ENCODE measurements around the gene CAPZB.
"Not testable (repeated sequence)": the region's sequence is repeated elsewhere in the genome, so short reads cannot be mapped to it uniquely, and the experiment has no call there.

The CAPZB gene

DNA sequence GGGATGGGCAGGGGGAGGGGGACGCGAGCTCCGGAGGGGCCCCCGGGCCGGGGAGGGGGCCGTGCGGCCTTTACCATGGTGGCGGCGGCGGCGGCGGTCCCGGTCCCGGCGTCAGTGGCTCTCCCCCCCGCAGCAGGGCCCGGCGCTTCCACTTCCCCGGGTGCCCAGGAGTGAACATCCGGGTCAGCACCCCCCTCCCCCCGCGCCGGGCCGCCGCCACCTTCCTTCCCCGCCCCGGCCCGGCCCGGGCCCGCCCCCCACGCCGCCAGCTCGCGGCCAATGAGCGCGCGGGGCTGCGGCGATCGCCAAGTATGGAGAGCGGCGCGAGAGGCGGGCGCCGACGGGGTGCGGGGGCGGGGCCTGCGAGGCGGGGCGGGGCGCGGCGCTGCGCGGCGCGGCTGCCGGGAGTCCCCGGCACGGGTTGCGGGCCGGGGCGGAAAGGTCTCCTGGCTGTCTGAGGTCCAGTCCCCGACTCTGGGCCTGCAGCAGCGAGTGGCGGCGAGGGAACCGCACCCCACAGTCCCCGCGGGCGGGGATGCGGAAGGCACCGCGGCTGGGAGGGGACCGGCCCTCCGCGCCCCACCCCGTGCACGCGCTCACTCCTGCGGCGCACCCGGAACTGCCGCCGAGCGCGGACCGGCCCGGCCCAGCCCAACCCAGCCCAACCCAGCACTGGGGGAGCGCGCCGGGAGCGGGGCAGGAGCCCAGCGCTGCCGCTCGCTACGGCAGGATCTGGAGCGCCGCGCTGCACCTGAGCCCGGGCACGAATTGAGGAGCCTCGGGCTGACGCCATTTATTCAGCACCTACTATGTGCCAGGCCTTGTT, at the start of gene CAPZB:
Gene CAPZB (minus strand): TSS at position 178 of the 826 bp plus-strand sequence. CDS start 101 bp downstream, at position 77.
- DNase-seq (ENCODE audit: low read depth, low spot score) = peak; percentile 98

DNA sequence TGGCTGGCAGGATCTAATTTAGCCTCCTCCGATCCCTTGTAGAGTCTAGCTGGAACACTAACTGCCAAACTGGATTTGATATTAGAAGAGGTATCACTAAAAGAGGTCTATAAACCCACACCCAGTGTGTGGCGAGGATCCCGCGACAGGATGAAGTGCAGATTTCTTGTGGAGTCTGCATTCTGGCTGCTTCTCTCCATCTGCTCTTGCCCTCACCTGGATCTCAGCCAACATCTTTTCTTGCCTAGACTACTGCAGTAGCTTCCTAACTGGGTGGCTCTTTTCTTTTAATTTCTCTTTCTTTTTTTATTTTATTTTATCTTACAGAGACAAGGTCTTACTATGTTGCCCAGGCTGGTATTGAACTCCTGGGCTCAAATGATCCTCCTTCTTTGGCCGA, 48.9 kb upstream of the CAPZB start:
- no peak for DNase-seq (ENCODE audit: low read depth, low spot score)

GRCh38 chr1:19533626-19534025, 48.3 kb upstream of the CAPZB start:
- no peak for DNase-seq (ENCODE audit: low read depth, low spot score)

- no peak for DNase-seq (ENCODE audit: low read depth, low spot score)
These were observed 47.2 kb upstream of the CAPZB start for GRCh38 chr1:19532519-19532918.

DNA sequence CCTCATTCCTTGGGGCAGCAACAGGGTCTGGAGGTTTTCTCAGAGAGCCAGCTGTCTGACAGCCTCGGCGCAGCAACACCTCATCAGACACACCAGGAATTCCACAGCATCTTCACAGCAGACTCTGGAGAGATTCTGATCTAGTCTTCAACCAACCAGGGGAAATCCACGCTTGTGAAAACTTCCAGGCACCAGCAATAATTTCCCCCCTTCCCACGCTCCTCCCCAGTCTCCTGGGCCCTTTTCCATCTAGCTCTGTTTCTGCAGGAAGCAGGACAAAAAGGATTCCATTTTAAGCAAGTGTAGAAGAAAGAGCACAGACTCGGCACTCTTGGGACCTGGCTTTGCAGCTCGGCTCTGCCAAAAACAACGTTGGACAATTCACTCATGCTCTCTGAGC, 44.3 kb upstream of the CAPZB start:
- DNase-seq (ENCODE audit: low read depth, low spot score) = no peak

DNA sequence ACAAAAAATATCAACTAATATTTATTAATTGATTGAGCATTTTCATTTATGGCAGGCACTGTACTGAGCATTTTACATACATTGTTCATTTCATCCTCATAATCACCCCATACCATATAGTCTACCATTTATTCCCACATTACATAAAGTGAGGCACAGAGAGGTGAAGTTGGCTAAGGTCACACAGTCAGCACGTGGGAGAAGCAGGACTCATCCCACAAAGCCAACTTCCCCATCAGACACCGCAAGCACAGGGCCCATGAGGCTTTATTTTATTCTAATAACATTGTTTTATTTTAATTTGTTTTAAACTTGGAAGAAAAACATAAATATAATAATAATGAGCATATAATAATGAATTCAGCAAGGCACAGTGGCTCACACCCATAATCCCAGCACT, 43.1 kb upstream of the CAPZB start:
- DNase-seq (ENCODE audit: low read depth, low spot score) = no peak

GRCh38 chr1:19525607-19526545, 40.5 kb upstream of the CAPZB start:
- no peak for DNase-seq (ENCODE audit: low read depth, low spot score)

DNA sequence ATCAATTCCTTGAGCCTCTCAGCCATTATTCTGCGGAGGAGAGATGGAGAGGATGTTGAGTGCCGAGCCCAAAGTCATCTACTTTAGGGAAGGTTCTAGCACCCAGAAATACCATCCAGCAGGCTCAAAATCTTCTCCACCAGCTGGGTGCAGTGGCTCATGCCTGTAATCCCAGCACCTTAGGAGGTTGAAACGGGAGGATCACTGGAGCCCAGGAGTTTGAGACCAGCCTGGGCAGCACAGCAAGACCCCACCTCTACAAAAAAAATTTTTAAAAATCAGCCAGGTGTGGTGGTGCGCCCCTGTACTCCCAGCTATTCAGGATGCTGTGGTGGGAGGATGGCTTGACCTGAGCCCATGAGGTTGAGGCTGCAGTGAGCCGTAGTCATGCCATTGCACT, 39.5 kb upstream of the CAPZB start:
- DNase-seq (ENCODE audit: low read depth, low spot score) = no peak

DNA sequence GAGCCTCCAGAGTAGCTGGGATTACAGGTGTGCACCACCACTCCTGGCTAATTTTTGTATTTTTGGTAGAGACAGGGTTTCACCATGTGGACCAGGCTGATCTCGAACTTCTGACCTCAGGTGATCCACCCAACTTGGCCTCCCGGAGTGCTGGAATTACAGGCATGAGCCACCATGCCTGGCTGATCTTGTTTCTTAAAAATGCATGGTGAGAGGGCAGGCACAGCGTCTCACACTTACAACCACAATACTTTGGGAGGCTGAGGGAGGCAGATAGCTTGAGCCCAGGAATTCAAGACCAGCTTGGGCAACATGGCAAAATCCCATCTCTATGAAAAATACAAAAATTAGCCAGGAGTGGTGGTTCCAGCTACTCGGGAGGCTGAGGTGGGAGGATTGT, 37.2 kb upstream of the CAPZB start:
- not testable (repeated sequence) for DNase-seq (ENCODE audit: low read depth, low spot score)

GRCh38 chr1:19521411-19521810, 36.1 kb upstream of the CAPZB start:
- no peak for DNase-seq (ENCODE audit: low read depth, low spot score)

DNA sequence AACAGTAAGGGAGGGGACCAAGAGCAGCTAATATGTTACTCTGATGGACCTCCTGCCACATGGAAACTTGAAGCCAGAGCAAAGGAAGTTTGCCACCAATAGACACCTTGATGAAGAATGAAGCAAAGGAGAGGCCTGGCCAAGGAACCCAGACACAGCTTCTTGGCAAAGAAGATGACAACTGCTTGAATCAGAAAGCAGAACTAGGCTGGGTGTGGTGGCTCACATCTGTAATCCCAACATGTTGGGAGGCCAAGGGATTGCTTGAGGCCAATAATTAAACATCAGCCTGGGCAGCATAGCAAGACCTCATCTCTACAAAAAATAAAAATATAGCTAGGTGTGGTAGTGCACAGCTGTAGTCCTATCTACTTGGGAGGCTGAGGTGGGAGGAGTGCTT, 31.7 kb upstream of the CAPZB start:
- DNase-seq (ENCODE audit: low read depth, low spot score) = no peak

DNA sequence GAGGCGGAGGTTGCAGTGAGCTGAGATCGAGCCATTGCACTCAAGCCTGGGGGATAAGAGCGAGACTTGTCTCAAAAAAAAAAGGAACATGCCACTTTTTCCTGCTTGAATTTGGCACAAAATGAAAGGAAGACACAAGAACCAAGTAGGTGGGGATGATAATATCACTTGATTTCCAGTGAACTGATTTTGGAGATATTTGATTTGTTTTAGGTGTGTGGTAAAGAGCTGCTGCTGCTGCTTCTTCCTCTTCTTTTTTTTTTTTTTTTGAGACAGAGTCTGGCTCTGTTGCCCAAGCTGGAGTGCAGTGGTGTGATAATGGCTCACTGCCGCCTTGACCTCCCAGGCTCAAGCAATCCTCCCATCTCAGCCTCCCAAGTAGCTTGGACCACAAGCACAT, 29.9 kb upstream of the CAPZB start:
- DNase-seq (ENCODE audit: low read depth, low spot score) = no peak

DNA sequence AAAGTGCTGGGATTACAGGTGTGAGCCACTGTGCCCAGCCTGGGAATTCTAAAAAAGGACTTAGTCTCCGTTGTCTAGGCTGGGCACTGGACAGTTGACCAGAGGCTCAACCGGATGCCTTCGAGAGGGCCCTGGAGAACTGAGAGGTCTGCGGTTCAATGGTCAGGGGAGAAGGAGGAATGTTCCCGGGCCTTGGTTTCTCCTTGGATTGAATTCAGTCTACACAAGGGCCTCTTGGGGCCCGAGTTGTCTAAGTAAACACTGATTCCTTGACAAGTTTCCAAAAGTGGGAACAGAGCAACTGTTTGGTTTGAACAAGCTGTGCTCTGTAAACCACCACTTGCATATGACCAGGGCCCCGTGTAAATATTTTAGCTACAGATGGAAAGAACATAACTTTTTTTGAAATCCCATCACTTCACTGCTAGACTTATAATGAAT, 29.1 kb upstream of the CAPZB start:
- peak; percentile 36 for DNase-seq (ENCODE audit: low read depth, low spot score)

DNA sequence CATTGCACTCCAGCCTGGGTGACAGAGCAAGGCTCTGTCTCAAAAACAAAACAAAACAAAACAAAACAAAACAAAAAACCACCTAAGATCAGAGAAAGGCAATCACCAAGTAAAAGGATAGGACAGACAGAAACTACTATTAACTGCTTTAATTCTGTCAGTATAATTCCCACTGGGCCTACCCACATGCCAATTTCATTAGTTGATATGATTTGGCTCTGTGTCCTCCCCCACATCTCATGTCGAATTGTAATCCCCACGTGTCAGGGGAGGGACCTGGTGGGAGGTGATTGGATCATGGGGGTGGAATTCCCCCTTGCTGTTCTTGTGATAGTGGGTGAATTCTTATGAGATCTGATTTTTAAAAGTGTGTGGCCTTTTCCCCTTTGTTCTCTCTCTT, 27.2 kb upstream of the CAPZB start:
- DNase-seq (ENCODE audit: low read depth, low spot score) = peak; percentile 56

DNA sequence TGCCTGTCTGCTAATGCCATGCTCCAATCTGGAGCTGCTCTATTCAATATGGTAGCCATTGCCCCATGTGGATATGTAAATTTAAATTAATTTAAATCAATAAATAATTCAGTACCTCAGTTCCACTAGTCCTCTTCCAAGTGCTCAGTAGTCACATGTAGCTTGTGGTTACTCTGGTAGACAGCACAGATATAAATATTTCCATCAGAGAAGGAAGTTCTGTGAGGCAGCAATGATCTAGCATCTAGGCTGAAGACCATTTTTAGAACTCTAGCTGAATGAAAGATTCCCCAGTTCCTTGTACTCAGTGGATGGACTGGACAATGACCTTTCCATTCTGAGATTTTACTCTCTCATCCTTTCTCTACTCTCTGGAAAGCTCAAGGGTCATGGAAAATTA, 25.8 kb upstream of the CAPZB start:
- no peak for DNase-seq (ENCODE audit: low read depth, low spot score)

DNA sequence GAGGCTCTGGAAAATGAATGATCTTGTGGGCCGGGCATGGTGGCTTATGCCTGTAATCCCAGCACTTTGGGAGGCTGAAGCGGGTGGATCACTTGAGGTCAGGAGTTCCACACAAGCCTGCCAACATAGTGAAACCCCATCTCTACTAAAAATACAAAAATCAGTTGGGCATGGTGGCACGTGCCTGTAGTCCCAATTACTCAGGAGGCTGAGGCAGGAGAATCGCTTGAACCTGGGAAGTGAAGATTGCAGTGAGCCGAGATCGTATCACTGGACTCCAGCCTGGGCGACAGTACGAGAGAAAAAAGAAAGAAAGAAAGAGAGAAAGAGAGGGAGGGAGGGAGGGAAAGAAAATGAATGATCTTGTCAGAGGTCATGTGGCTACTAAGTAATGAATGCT, 24.3 kb upstream of the CAPZB start:
- not testable (repeated sequence) for DNase-seq (ENCODE audit: low read depth, low spot score)

GRCh38 chr1:19507516-19507915, 22.2 kb upstream of the CAPZB start:
- no peak for DNase-seq (ENCODE audit: low read depth, low spot score)

DNA sequence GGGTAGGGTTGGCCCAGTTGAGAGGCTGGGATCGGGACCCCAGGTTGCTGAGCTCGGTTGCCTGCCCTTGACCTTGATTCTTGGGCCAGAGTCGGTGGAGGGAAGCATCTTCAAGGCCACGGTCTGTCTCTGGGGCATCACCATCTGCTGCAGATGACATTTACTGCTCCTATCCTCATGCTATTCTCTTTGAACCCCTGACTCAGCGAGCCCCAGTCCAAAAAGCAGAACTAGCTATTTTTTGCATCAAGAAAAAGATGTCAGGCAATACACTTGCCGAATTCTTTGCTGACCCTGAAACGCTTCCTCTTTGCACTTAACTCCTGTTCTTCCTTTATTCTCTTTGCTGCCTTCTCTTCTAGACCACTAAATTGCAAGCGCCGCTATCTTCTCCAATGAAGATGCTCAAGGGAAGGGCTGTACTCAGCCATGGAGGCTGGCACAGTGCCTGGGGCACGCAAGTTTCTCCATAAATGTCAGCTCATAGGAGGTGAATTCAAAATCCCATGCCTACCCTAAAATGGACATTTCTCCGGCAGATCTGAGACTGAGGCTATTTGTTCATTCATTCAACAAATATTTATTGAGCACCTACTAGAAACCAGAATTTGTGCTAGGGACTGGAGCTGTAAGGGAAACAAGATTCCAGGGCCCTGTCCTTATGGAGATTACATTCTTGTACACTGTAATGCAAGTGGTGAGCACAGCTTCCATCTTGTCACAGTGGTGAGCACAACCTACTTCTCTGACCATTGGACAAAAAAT, 20.5 kb upstream of the CAPZB start:
- no peak for DNase-seq (ENCODE audit: low read depth, low spot score)

- peak; percentile 88 for DNase-seq (ENCODE audit: low read depth, low spot score)
These were observed 19.7 kb upstream of the CAPZB start for GRCh38 chr1:19504796-19505692.

DNA sequence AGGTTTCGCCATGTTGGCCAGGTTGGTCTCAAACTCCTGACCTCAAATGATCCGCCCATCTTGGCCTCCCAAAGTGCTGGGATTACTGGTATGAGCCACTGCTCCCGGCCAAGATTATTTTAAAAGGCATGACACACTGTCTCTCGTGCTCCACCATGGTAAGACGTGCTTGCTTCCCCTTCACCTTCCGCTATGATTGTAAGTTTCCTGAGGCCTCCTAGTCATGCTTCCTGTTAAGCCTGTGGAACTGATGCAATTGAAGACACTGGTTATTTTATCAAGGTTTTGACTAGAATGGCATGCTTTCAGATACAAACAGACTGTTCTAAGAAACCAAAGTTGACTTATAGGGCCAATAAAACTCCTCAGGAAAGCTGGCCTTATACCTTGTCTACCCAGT, 16.9 kb upstream of the CAPZB start:
- not testable (repeated sequence) for DNase-seq (ENCODE audit: low read depth, low spot score)

- not testable (repeated sequence) for DNase-seq (ENCODE audit: low read depth, low spot score)
These were observed 14.5 kb upstream of the CAPZB start for GRCh38 chr1:19499887-19500286.
